Neural progenitor cell (in vitro differentiated cells): ENCODE data around the gene LMO1.

Experiments used
- CTCF ChIP-seq: fragments of 200-600 bp; sonication (generic); IDR thresholded peaks from 2 replicates; pipeline ENCODE4 v1.5.1; 2017; ENCODE audit warnings: antibody characterized with exemption, mild to moderate bottlenecking
- EZH2 ChIP-seq: fragments of 200-600 bp; sonication (generic); IDR thresholded peaks from 2 replicates; pipeline ENCODE4 v1.6.1; 2017; ENCODE audit warnings: antibody characterized with exemption, mild to moderate bottlenecking, moderate library complexity
- EZH2phosphoT487 ChIP-seq: fragments of 200-600 bp; sonication (generic); IDR thresholded peaks from 2 replicates; pipeline ENCODE4 v1.6.1; 2017; ENCODE audit warnings: antibody characterized with exemption

DNA sequence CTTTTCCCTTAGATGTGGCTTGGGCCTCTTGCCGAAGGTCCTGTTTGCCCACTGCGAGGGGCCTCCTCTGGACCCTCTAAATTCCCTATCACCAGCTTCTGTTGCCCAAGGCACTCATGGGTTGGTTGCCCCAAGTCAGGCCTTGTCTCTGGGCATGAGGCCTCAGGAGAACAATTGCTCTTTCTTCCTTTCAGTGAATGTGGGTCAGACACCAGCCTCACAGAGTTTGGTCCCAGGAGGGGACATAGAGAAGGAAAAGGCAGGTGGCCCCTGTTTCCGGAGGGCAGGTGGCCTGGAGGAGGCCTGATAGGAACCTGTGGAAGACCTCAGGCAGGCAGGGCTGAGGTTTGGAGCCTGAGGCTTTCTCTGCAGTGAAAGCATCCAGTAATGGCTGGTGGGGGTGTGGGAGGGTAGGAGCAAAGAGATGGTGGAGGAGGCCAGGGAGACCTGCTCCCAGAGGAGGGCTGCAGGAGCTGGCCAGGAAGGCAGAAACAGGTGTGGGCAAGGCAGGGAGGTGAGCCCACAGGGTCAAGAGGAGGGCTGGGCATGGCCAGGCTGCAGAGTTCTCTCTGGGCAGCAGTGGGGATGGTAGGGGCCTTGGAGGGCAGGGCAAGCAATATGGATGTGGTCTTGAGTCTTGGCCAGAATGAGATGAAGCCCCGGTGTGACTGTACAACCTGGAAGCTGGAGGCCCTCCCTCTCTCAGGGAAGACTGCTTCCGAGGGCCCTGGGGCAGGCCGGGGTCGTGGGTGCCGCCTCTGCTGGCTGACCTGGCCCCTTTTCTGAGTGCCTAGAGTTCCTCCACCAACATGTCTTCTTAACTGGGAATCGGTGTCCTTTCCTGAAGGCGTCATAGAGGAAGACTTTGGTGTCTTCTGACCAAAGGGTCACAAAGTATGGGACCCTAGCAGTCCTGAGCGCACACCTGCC is 28.0 kb upstream of the LMO1 start:
- TF ChIP-seq CTCF: no peak
- TF ChIP-seq EZH2: no peak
- no peak for TF ChIP-seq EZH2phosphoT487
